NK-92 (cell line): ENCODE data around the gene TRIM63.

Experiments used
- DNase-seq: peaks from one replicate; lab custom pipeline; 2025; ENCODE audit not compliant: unreplicated experiment; lab: John Stamatoyannopoulos, UW

Gene TRIM63

DNA sequence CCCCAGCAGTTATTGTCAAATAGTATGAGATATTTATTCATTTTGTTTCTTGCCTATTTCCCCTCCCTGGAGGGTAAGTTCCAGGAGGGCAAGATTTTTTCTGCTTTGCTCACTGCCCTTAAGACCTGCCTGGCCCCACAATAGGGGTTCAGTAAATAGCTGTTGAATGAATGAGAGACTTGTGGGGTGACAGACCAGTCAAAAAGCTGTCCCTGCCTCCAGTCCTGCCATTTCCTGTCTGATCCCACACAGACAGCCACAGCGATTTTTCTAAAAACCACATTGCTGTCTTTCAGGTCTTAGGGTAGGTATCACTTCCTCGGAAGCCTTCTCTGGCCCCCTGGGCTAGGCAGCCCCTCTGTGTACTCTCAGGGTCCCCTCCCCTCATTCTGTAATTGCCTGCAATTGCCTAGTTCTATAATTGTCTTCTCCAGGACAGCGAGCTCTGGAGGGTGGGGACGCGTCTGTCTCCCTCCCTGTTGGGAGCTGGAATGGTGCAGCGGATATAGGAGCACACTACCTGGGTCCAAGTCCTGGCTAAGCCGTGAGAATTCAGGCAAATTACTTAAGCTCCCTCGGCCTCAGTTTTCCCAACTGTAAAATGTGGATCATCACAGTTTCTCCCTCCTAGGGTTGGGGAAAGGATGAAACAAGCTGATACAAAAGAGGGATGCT lies 47.7 kb downstream of the TRIM63 start:
- no peak for DNase-seq

DNA sequence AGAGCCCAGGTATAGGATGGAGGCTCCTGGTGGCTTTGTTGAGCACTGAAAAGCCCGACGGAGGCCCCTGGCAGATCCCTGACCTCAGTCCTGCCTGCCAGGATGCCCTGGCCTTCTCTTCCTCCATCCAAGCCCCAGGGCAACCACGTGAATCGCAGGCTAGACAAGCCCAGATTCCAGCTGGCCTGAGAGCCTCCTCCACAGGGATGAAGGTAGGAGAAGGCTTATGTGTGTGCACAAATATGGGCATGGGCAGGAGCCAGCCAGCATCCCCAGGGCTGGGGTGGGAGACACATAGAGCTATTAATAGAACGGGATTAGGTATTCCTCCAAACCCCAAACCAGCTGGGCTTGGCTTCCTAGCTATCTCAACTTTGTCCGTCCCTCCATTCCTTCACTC lies 49.8 kb downstream of the TRIM63 start:
- no peak for DNase-seq

DNA sequence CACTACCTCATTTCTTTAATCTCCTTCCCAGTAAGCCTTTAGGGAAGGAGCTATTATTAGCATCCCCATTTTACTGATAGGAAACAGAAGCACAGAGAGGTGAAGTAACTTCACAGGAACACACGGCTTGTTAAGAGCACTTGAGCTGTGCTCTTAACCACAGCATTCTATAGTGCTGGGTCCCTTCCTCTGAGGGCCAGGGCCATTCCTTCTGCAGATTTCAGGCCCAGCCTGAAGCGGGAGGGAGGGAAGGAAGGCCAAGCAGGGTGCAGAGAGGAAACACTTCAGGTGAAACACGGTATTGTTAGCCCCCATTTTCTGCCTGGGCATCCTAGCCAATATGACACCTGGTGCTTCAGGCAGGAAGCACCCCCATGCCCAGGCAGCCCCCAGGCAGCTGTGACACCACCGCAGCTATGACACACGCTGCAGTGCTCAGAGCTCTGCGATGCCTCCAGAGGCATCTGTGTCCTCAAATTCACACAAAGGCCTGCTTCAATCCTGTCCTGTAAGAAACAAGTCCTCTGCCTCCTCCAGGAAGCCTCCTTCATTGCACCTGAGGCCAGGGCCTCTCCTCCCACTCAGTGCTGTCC lies 50.4 kb downstream of the TRIM63 start:
- DNase-seq: no peak

DNA sequence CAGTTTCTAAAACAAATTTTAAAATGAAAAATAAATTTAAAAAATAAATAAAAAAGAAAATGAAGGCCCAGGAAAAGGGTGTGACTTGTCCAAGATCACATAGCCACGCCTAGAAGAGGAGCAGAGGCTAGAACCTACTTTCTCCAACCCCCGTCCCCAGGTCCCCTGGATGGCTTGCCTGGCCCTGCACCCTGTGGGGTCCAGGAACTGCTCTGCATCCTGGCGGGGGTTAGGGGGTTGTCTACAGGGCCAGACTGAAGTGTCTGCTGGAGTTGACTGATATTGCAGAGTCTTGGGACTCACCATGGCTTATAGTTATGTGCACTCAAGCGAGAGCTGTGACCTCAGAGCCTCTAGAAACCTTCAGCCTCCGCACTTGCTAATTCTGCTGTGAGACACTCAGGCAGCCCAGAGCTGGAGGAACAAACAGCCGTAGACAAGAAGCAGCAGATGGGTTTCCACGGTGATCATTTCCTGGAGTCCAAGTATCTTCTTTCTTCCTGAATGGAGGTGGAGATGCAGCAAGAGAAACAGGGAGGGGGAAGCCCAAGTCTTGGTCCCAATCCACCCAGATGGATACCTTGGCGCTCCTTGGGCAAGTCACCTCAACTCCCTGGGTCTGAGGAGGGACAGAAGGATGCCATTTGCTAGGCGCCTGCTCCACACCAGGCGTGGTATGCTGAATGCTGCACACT lies 51.0 kb downstream of the TRIM63 start:
- no peak for DNase-seq

DNA sequence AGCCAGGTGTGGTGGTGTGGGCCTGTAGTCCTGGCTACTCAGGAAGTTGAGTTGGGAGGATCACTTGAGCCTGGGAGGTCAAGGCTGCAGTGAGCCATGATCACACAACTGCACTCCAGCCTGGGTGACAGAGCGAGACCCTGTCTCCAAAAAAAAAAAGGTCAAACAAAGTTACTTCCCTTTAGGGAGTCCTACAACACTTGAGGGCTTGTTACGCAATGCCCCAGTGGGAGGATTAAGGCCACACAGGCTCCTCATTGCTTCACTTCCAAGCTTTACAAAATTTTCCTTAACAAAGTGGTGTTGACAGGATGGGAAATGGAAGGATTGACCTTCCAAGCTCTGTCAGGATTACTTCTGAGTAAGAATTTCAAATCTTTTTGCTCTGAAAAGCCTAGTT lies 52.1 kb downstream of the TRIM63 start:
- no peak for DNase-seq

DNA sequence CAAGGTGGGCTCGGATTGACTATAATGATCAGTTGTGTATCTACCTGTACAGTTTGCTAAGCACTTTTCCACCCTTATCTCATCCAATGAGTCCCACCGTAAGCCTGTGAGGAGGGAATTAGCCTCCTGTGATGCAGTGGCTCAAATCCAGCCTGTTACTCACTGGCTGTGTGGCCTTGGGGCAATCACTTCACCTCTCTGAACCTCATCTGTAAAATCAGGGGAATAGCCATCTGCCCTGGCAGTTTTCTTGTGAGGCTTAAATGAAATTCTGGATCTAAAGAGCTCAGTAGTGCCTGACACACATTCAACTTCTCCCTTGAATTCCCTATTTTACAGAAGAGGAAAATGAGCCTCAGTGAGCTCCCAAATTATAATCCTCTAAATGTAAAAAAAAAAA lies 53.3 kb downstream of the TRIM63 start:
- no peak for DNase-seq

DNA sequence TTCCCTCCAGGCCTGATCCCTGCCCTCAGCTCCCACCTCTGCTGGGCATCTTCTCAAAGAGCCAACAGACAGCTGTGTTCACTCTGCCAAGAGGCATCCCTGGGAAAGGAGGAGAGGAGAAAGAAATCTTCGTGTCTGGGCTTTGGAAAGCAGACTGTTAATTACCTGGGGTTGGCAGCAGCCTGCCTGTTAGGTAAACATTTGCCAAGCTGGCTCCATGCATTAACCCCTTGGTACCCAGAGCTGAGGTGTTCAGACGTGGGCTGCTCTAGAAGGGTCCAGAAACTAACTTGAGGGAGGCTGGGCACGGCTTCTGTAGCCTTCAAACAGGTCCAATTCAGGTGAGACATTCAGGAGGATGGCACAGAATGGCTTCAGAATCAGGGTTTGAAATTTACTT lies 54.6 kb downstream of the TRIM63 start:
- DNase-seq: no peak

DNA sequence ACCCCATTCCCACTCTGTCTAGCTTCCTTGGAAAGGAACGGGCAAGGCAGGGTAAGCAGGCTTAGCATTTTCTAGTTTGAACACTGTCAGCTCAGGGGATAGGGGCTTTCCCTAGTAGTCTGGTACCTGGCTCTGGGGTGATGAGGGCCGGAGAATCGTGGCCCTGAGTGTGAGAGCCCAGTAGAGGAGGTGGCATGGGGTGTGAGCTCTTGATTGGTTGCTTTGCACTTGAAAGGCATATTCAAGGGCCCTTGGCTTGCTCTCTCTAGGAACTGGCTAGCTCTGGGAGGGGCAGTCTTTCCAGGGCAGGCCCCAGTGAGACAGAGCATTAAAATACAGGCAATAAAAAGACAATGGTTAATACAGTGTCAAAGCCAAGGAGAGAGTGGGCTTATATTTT lies 56.6 kb downstream of the TRIM63 start:
- no peak for DNase-seq

DNA sequence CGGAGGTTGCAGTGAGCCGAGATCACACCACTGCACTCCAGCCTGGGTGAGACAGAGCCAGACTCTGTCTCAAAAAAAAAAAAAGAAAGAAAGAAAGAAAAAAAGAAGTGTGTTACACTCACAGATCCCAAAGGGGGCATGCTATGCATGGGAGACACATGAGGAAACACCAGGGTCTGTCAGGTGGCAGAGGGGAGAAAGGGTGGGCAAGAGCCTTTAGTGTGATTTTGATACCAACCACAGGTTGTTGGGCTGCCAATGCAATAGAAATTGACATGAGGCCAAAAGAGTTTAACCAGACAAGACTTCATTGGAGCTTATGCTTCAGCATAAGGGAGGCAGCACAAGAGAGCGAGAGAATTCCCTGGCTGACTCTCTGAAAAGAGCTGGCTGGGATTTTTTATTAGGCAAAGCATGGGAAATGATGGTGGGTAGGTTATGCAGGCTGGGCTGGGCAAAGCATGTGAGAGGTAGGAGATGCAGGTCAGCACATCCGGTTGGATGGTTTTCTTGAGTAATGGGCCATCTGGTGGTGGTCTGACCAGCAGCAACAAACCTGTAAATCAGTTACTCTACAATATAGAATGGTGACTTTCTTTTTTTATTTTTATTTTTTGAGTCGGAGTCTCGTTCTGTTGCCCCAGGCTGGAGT lies 57.5 kb downstream of the TRIM63 start:
- no peak for DNase-seq

DNA sequence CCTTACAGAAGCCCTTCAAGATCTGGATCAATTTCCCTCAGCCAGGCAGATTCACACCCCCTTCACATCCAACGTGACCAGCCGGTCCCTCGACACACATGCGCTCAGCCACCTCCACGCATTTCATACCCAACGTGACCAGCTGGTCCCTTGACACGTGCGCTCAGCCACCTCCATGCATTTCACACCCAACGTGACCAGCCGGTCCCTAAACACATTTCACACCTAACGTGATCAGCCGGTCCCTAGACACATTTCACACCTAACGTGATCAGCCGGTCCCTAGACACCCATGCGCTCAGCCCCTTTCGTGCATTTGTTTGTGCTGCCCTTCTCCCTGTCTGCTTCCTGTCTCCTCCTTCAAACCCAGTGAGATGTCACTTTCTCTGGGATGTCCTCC lies 60.7 kb downstream of the TRIM63 start:
- no peak for DNase-seq

DNA sequence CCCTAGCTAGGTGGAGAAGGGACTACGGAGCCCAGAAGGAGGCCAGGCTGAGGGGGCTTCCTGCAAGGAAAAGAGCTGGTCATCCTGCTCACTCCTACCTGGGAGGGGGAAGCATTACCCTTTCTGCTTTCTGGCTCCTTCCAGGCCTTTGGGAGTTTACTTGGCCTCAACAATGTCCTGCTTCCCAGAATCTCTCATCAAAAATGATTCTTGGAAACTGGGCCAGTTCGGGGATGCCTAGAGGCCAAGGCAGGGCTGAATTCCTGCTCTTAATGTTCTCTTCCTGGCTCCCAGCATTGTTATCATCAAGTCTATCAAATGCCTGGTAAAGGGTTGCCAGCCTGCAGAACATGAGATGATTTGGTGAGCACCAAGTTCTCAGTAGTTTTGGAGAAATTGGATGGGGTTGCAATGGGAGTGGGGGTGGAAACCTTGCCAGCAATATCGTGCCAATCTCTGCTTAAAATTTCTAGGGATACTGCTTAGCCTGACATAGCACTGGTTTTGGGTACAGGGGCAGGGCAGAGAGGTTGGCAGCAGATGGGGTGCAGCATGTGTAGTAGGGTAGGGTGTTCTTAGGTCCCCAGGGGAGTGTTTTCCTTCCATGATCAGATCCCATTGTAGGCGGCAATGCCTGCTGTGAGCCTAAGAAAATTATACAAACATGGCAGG lies 61.9 kb downstream of the TRIM63 start:
- no peak for DNase-seq

DNA sequence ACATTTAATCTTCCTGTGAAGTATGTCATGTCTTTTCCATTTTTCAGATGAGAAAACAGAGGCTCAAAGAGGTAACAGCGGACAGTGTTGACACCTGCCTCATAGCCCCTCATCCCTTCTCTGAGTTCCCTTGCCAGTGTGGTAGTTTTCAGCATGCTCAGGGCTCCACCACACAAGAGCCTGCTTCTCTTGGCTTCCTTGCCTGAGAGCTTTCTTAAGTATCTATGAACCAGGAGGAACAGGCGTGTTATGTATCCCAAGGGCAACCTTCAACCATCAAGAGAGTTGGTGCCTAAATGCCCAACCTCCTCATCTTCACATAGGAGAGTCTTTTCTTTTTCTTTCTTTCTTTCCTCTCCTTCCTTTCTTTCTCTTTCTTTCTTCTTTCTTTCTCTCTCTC lies 63.7 kb downstream of the TRIM63 start:
- DNase-seq: no peak

DNA sequence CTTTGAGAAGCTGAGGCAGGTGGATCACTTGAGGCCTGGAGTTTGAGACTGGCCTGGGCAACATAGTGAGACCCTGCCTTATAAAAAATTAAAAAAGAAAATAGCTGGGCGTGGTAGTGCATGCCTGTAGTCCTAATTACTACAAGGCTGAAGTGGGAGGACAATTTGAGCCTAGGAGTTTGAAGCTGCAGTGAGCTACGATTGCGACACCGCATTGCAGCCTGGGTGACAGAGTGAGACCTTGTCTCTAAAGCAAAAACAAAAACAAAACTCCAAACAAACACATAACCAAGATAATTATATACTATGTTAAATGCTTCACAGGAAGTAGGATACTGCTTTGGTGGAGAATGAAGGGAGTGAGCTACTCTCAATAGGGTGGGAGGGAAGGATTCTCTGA lies 64.2 kb downstream of the TRIM63 start:
- DNase-seq: no peak
